Fibroblast of skin of abdomen (primary cell): ENCODE measurements around the gene GLI3.

Experiments used
- DNase-seq: peaks from one replicate; pipeline ENCODE4 v3.0.0-alpha.2; 2013

The GLI3 gene

GRCh38 chr7:41964849-41965745 is 271.9 kb downstream of the GLI3 start:
- no peak for DNase-seq

GRCh38 chr7:41964183-41964753 is 272.7 kb downstream of the GLI3 start:
- no peak for DNase-seq

GRCh38 chr7:41956705-41957104 is 280.3 kb downstream of the GLI3 start:
- DNase-seq, result no peak

- peak; percentile 99 for DNase-seq
Observed at GRCh38 chr7:41955893-41956675, 280.9 kb downstream of the GLI3 start.

GRCh38 chr7:41955451-41955850 is 281.6 kb downstream of the GLI3 start:
- no peak for DNase-seq

GRCh38 chr7:41954976-41955375 is 282.0 kb downstream of the GLI3 start:
- no peak for DNase-seq

- no peak for DNase-seq
Observed at GRCh38 chr7:41948503-41948902, 288.5 kb downstream of the GLI3 start.

GRCh38 chr7:41943094-41943577 is 293.9 kb downstream of the GLI3 start:
- peak; percentile 72 for DNase-seq

- no peak for DNase-seq
Observed at GRCh38 chr7:41942468-41943093, 294.4 kb downstream of the GLI3 start.

GRCh38 chr7:41940760-41941343 is 296.2 kb downstream of the GLI3 start:
- DNase-seq, result peak; percentile 78

GRCh38 chr7:41938371-41938770 is 298.6 kb downstream of the GLI3 start:
- DNase-seq, result no peak

- DNase-seq, result no peak
Observed at GRCh38 chr7:41933427-41933826, 303.6 kb downstream of the GLI3 start.

GRCh38 chr7:41931263-41931646 is 305.8 kb downstream of the GLI3 start:
- no peak for DNase-seq

GRCh38 chr7:41930538-41931262 is 306.3 kb downstream of the GLI3 start:
- DNase-seq, result peak; percentile 73

GRCh38 chr7:41928781-41929180 is 308.2 kb downstream of the GLI3 start:
- peak; percentile 53 for DNase-seq

- no peak for DNase-seq
Observed at GRCh38 chr7:41928166-41928565, 308.8 kb downstream of the GLI3 start.

GRCh38 chr7:41927380-41927779 is 309.6 kb downstream of the GLI3 start:
- DNase-seq, result no peak

GRCh38 chr7:41925946-41926345 is 311.1 kb downstream of the GLI3 start:
- no peak for DNase-seq

GRCh38 chr7:41924796-41925195 is 312.2 kb downstream of the GLI3 start:
- peak; percentile 37 for DNase-seq

GRCh38 chr7:41922373-41922772 is 314.6 kb downstream of the GLI3 start:
- no peak for DNase-seq

GRCh38 chr7:41921453-41921981 is 315.5 kb downstream of the GLI3 start:
- DNase-seq, result peak; percentile 75
